Measurements from ENCODE around the gene RSPO4.

DNA sequence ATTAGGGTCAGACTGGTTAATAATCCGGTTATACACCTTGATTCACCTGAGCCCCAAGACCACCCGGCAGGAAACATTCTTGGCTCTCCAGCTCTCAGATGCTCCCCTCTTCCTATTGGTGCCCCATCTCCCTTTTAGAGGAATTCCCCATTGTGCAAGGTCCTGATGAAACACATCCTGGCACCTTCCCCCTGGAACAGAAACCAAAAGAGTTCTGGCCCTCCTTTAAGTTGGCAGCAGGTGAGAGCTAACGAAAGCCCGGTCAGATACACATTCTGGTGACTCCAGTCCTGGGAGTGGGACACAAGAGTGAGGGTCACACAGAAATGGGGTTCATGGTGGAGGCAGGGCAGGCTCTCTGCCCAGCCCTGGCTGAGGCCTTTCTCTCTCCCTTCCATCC is 32.2 kb downstream of the RSPO4 start:
- TF ChIP-seq, protein P1, sequence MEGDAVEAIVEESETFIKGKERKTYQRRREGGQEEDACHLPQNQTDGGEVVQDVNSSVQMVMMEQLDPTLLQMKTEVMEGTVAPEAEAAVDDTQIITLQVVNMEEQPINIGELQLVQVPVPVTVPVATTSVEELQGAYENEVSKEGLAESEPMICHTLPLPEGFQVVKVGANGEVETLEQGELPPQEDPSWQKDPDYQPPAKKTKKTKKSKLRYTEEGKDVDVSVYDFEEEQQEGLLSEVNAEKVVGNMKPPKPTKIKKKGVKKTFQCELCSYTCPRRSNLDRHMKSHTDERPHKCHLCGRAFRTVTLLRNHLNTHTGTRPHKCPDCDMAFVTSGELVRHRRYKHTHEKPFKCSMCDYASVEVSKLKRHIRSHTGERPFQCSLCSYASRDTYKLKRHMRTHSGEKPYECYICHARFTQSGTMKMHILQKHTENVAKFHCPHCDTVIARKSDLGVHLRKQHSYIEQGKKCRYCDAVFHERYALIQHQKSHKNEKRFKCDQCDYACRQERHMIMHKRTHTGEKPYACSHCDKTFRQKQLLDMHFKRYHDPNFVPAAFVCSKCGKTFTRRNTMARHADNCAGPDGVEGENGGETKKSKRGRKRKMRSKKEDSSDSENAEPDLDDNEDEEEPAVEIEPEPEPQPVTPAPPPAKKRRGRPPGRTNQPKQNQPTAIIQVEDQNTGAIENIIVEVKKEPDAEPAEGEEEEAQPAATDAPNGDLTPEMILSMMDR (IDR thresholded peaks at IDR 0.05) = no peak
- TF ChIP-seq RFX5 (IDR thresholded peaks at IDR 0.05) (no peak), MYC (IDR thresholded peaks at IDR 0.05; ENCODE audit: borderline replicate concordance, low read length) (no peak)
- TF ChIP-seq, protein P2, sequence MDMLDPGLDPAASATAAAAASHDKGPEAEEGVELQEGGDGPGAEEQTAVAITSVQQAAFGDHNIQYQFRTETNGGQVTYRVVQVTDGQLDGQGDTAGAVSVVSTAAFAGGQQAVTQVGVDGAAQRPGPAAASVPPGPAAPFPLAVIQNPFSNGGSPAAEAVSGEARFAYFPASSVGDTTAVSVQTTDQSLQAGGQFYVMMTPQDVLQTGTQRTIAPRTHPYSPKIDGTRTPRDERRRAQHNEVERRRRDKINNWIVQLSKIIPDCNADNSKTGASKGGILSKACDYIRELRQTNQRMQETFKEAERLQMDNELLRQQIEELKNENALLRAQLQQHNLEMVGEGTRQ (IDR thresholded peaks at IDR 0.05) = no peak

Measured in A549 (cell line).